Erythroblast (primary cell): ENCODE results near the gene TLL2.

Experiments
- GATA1 ChIP-seq: IDR thresholded peaks from 2 replicates; pipeline ENCODE4 v1.6.1; 2011; ENCODE audit warnings: low read depth, mild to moderate bottlenecking, control low read depth, low read length, moderate library complexity
- POLR2A ChIP-seq: IDR thresholded peaks from 2 replicates; pipeline ENCODE4 v1.6.1; 2011; ENCODE audit warnings: mild to moderate bottlenecking, low read length

GRCh38 chr10:96478355-96478754 lies 35.4 kb downstream of the TLL2 start:
- TF ChIP-seq POLR2A (no peak), GATA1 (no peak)
